ENCODE results near the gene DAAM1.

Gene DAAM1

DNA sequence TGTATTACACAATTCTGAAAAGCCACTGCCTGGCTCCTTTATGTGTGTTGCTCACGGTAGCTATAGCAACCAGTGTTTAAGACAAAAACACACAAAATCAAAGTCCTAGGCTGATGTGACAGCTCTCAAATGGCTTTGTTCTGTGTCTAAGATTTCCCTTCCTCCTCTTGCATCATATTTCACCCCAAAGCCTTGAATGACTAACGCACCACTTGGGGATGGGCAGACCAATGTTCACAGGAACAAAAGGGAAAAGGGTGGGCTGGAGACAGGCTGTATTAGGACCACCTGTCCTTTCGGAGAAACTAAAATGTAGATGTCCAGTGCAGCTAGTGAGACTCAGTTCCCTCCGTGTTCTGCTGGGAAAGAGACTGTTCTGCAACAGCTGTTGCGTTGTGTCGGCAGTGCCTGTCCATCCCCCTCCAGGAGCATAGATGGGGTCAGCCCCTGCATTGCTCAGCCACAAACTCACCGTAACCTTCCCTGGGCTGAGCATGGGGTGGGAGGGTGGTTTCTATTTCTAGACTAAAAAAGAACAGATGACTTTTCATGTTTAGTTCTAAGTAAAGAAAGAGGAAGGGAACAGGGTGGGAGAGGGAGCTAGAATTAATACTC lies 26.8 kb upstream of the DAAM1 start:
- Histone ChIP-seq H3K4me3 (ENCODE audit: low read depth in 1 of 2, low read length in 1 of 2) (no peak overlapping the region), H3K9me3 (no peaks in the 10 kb centered on the region), H3K27ac (no peak overlapping the region), H3K27me3 (peaks cover 9% of the 10 kb centered on the region), H3K36me3 (no peaks in the 10 kb centered on the region), H3K4me1 (ENCODE audit: control insufficient read depth in 1 of 2, insufficient read depth in 1 of 2, low read depth in 1 of 2, low read length in 1 of 2) (no peaks in the 10 kb centered on the region)
- TF ChIP-seq, protein P1, sequence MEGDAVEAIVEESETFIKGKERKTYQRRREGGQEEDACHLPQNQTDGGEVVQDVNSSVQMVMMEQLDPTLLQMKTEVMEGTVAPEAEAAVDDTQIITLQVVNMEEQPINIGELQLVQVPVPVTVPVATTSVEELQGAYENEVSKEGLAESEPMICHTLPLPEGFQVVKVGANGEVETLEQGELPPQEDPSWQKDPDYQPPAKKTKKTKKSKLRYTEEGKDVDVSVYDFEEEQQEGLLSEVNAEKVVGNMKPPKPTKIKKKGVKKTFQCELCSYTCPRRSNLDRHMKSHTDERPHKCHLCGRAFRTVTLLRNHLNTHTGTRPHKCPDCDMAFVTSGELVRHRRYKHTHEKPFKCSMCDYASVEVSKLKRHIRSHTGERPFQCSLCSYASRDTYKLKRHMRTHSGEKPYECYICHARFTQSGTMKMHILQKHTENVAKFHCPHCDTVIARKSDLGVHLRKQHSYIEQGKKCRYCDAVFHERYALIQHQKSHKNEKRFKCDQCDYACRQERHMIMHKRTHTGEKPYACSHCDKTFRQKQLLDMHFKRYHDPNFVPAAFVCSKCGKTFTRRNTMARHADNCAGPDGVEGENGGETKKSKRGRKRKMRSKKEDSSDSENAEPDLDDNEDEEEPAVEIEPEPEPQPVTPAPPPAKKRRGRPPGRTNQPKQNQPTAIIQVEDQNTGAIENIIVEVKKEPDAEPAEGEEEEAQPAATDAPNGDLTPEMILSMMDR (IDR thresholded peaks at IDR 0.05) = no peak

GRCh38 chr14:59166258-59166657 lies 22.2 kb upstream of the DAAM1 start:
- Histone ChIP-seq H3K27me3 (peaks cover 9% of the 10 kb centered on the region), H3K9me3 (no peaks in the 10 kb centered on the region), H3K36me3 (no peaks in the 10 kb centered on the region), H3K4me3 (ENCODE audit: low read depth in 1 of 2, low read length in 1 of 2) (no peak overlapping the region), H3K27ac (no peak overlapping the region), H3K4me1 (ENCODE audit: control insufficient read depth in 1 of 2, insufficient read depth in 1 of 2, low read depth in 1 of 2, low read length in 1 of 2) (no peaks in the 10 kb centered on the region)
- TF ChIP-seq, protein P1 (IDR thresholded peaks at IDR 0.05) = no peak

DNA sequence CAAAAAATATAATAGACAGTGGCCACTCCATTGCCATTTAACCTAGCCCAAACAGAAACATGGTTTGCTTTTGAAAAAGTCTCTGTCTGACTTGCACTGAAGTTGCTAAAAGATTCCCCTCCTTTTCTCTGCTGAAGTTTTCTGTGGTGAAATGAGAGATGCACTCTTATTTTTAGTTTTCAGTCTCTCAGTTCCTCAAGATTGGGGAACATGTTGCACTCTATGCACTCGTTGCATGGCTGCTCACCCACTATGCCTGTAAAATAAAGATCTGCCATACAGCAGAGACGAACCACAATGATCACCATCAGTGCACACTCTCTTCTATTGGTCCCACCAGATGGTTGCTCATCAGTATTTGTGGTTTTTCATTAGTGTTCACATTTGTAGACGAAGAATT lies 13.1 kb upstream of the DAAM1 start:
- Histone ChIP-seq H3K9me3 (no peaks in the 10 kb centered on the region), H3K36me3 (no peaks in the 10 kb centered on the region), H3K27ac (no peak overlapping the region), H3K27me3 (no peaks in the 10 kb centered on the region), H3K4me3 (ENCODE audit: low read depth in 1 of 2, low read length in 1 of 2) (no peak overlapping the region), H3K4me1 (ENCODE audit: control insufficient read depth in 1 of 2, insufficient read depth in 1 of 2, low read depth in 1 of 2, low read length in 1 of 2) (no peaks in the 10 kb centered on the region)
- TF ChIP-seq, protein P1 (IDR thresholded peaks at IDR 0.05) = no peak

- H3K4me3 ChIP-seq (ENCODE audit: low read depth in 1 of 2, low read length in 1 of 2) = no peak overlapping the region
- no peaks in the 10 kb centered on the region for H3K4me1 ChIP-seq (ENCODE audit: control insufficient read depth in 1 of 2, insufficient read depth in 1 of 2, low read depth in 1 of 2, low read length in 1 of 2)
- no peak overlapping the region for H3K27ac ChIP-seq
- no peaks in the 10 kb centered on the region for H3K36me3 ChIP-seq
- TF ChIP-seq, protein P1 (IDR thresholded peaks at IDR 0.05) = no peak
- no peaks in the 10 kb centered on the region for H3K27me3 ChIP-seq
- H3K9me3 ChIP-seq = no peaks in the 10 kb centered on the region
These were observed 11.7 kb upstream of the DAAM1 start for GRCh38 chr14:59176765-59177164.

GRCh38 chr14:59177262-59177661 lies 11.2 kb upstream of the DAAM1 start:
- Histone ChIP-seq H3K27ac (no peak overlapping the region), H3K9me3 (no peaks in the 10 kb centered on the region), H3K4me3 (ENCODE audit: low read depth in 1 of 2, low read length in 1 of 2) (no peak overlapping the region), H3K27me3 (no peaks in the 10 kb centered on the region), H3K4me1 (ENCODE audit: control insufficient read depth in 1 of 2, insufficient read depth in 1 of 2, low read depth in 1 of 2, low read length in 1 of 2) (no peaks in the 10 kb centered on the region), H3K36me3 (no peaks in the 10 kb centered on the region)
- TF ChIP-seq, protein P1 (IDR thresholded peaks at IDR 0.05) = no peak

All from neutrophil (primary cell).